HepG2 (cell line): Measurements from ENCODE around the gene DOCK11. TPM values are rescaled to one million over a fixed set of nuclear protein-coding genes. Genes with fewer than 3 reads are reported as not detected.

ENCODE experiments used
- ATAC-seq: fragments of 200-7000 bp; cut with Tn5 transposase; 3 replicates; pipeline ENCODE4 v1.9.1; 2020; ENCODE audit warnings: mild to moderate bottlenecking, moderate library complexity
- BruUV-seq: library from RNA; stranded (reverse); fragments of 400-500 nt; replicated peaks from 2 replicates; lab custom pipeline; 2021; lab: Mats Ljungman, UMichigan
- CTCF ChIA-PET: fragments of 300-600 bp; formaldehyde crosslinking; extraction: SDS; loops from one replicate; lab custom pipeline; 2021; ENCODE audit warnings: low total read pairs, inconsistent platforms, low intra/inter-chr PET ratio; lab: Yijun Ruan, JAX
- POLR2A ChIA-PET: fragments of 350-600 bp; sonication (Branson Sonifier 250); formaldehyde crosslinking; loops from one replicate; lab custom pipeline; 2020; ENCODE audit warnings: antibody characterized with exemption, inconsistent platforms; lab: Yijun Ruan, JAX
- DNase-seq: peaks from one replicate; pipeline ENCODE4 v3.0.0-alpha.2; 2015; ENCODE audit warnings: low spot score
- FAIRE-seq: peaks from 3 replicates; lab custom pipeline; 2011; peaks lifted over from hg19 to GRCh38; lab: Jason Lieb, UNC
- H2AFZ ChIP-seq: one replicate; pipeline ENCODE4 v1.6.1; 2011; ENCODE audit warnings: low read length, inconsistent platforms
- H3K27ac ChIP-seq: fragments of 300-600 bp; 3 replicates; pipeline ENCODE4 v1.8.0; 2011; ENCODE audit warnings: mixed run types, mild to moderate bottlenecking, mixed read lengths, low read length, inconsistent platforms; ENCODE audit not compliant: insufficient read depth; ENCODE audit errors: extremely low read length
- H3K27me3 ChIP-seq, 2 experiments: fragments of 200-600 bp in 1 of 2; 2 replicates in 1 of 2; 3 replicates in 1 of 2; pipeline versions ENCODE4 v1.6.0 to v1.8.0; 2011; ENCODE audit warnings: low read length in 2 of 2, mild to moderate bottlenecking in 2 of 2, moderate library complexity in 2 of 2, inconsistent platforms in 1 of 2; ENCODE audit not compliant: insufficient read depth in 2 of 2, control insufficient read depth in 1 of 2
- H3K36me3 ChIP-seq, 2 experiments: fragments of 200-600 bp in 1 of 2; replicated peaks in 1 of 2; 2 replicates in 1 of 2; 3 replicates in 1 of 2; pipeline versions ENCODE4 v1.5.1 to v1.8.0; 2011; ENCODE audit warnings: low read length in 2 of 2, inconsistent platforms in 1 of 2; ENCODE audit not compliant: insufficient read depth in 2 of 2, control insufficient read depth in 1 of 2
- H3K4me1 ChIP-seq: 2 replicates; pipeline ENCODE4 v1.5.1; 2012; ENCODE audit warnings: low read length, inconsistent platforms; ENCODE audit not compliant: insufficient read depth
- H3K4me2 ChIP-seq: 2 replicates; pipeline ENCODE4 v1.6.0; 2011; ENCODE audit warnings: low read depth, low read length, inconsistent platforms
- H3K4me3 ChIP-seq, 3 experiments: fragments of 200-600 bp in 1 of 3; sonication (generic), shearing (Covaris generic) in 1 of 3; replicated peaks in 1 of 3; 2 replicates each; pipeline ENCODE4 v1.5.1; 2011 to 2016; ENCODE audit warnings: low read length in 3 of 3, inconsistent platforms in 2 of 3, low read depth in 2 of 3, mild to moderate bottlenecking in 2 of 3, control low read depth in 1 of 3, mixed read lengths in 1 of 3; ENCODE audit not compliant: insufficient read depth in 1 of 3
- H3K79me2 ChIP-seq: one replicate; pipeline ENCODE4 v1.6.1; 2011; ENCODE audit warnings: low read length, inconsistent platforms; ENCODE audit not compliant: insufficient read depth
- H3K9ac ChIP-seq: 2 replicates; pipeline ENCODE4 v1.6.0; 2011; ENCODE audit warnings: mild to moderate bottlenecking, low read depth, low read length, inconsistent platforms; ENCODE audit not compliant: insufficient read depth
- H3K9me3 ChIP-seq: 2 replicates; pipeline ENCODE4 v1.5.1; 2012; ENCODE audit warnings: mild to moderate bottlenecking, low read length
- H4K20me1 ChIP-seq: 2 replicates; pipeline ENCODE4 v1.6.0; 2011; ENCODE audit warnings: inconsistent platforms, mild to moderate bottlenecking, low read length, moderate library complexity; ENCODE audit not compliant: insufficient read depth
- BRD4 ChIP-seq: sonication (generic); formaldehyde crosslinking; IDR thresholded peaks from 2 replicates; pipeline ENCODE4 v1.4.0; 2020; ENCODE audit warnings: missing genetic modification reagents
- CENPT ChIP-seq: sonication (generic); formaldehyde crosslinking; IDR thresholded peaks from 2 replicates; pipeline ENCODE4 v1.8.0; 2022; ENCODE audit warnings: low read depth, mild to moderate bottlenecking, moderate library complexity, missing genetic modification reagents
- CSRNP2 ChIP-seq: sonication (generic); formaldehyde crosslinking; conservative IDR thresholded peaks from 2 replicates; pipeline ENCODE4 v1.8.0; 2022; ENCODE audit warnings: low read depth, missing genetic modification reagents
- ELF1 ChIP-seq: sonication (generic); formaldehyde crosslinking; IDR thresholded peaks from 2 replicates; pipeline ENCODE4 v1.4.0; 2020; ENCODE audit warnings: missing genetic modification reagents
- ISX ChIP-seq: sonication (generic); formaldehyde crosslinking; conservative IDR thresholded peaks from 2 replicates; pipeline ENCODE4 v1.5.0; 2020; ENCODE audit warnings: missing genetic modification reagents
- MATR3 ChIP-seq: sonication (generic); formaldehyde crosslinking; IDR thresholded peaks from 2 replicates; pipeline ENCODE4 v1.4.0; 2020; ENCODE audit warnings: missing genetic modification reagents
- NFYB ChIP-seq: sonication (generic); formaldehyde crosslinking; IDR thresholded peaks from 2 replicates; pipeline ENCODE4 v1.4.0; 2020; ENCODE audit warnings: missing genetic modification reagents
- NKX3-1 ChIP-seq: sonication (generic); formaldehyde crosslinking; IDR thresholded peaks from 2 replicates; pipeline ENCODE4 v1.5.0; 2020; ENCODE audit warnings: missing genetic modification reagents
- PAX8 ChIP-seq: sonication (generic); formaldehyde crosslinking; IDR thresholded peaks from 2 replicates; pipeline ENCODE4 v1.8.0; 2022; ENCODE audit warnings: mild to moderate bottlenecking, missing genetic modification reagents, borderline replicate concordance
- ZFP82 ChIP-seq: sonication (generic); formaldehyde crosslinking; IDR thresholded peaks from 2 replicates; pipeline ENCODE4 v1.5.1; 2020; ENCODE audit warnings: mild to moderate bottlenecking, missing genetic modification reagents, borderline replicate concordance
- ZNF207 ChIP-seq: fragments of 450-650 bp; IDR thresholded peaks from 2 replicates; pipeline ENCODE4 v1.6.1; 2016; ENCODE audit warnings: antibody characterized with exemption, borderline replicate concordance
- ZNF460 ChIP-seq: sonication (generic); formaldehyde crosslinking; IDR thresholded peaks from 2 replicates; pipeline ENCODE4 v1.5.1; 2020; ENCODE audit warnings: missing genetic modification reagents, mild to moderate bottlenecking, borderline replicate concordance
- ZNF563 ChIP-seq: sonication (generic); formaldehyde crosslinking; IDR thresholded peaks from 2 replicates; pipeline ENCODE4 v1.8.0; 2022; ENCODE audit warnings: mild to moderate bottlenecking, moderate library complexity, missing genetic modification reagents
- ZNF605 ChIP-seq: sonication (generic); formaldehyde crosslinking; IDR thresholded peaks from 2 replicates; pipeline ENCODE4 v1.8.0; 2022; ENCODE audit warnings: mild to moderate bottlenecking, missing genetic modification reagents
- WGBS: methylation state at CpG from one replicate; pipeline ENCODE4 v1.1.6; 2017; ENCODE audit warnings: low lambda C conversion rate; 5-methylcytosine and 5-hydroxymethylcytosine counted together
- in situ Hi-C: cut with HindIII; loops from 2 replicates; pipeline ENCODE4 v1.10.0; 2017; ENCODE audit warnings: low pct_unique_long_range_greater_than_20kb; ENCODE audit not compliant: extremely low pct_ligation_motif_present
- intact Hi-C: fragments of 100-400 bp; cut with micrococcal nuclease; formaldehyde crosslinking; loops from one replicate; pipeline ENCODE4 v1.10.0; 2022; ENCODE audit not compliant: unreplicated experiment
- polyA plus RNA-seq, 8 experiments: library from polyadenylated mRNA; depleted of rRNA in 3 of 8; stranded (reverse) in 7 of 8; unstranded in 1 of 8; fragments of >200 nt; fragmentation: Illumina TruSeq in 4 of 8; extraction: Trizol in 4 of 8; gene quantifications; 2 replicates each; pipeline versions ENCODE4 v1.2.1 to v1.2.3, GENCODE V29; 2011 to 2016; ENCODE audit warnings: low read depth in 4 of 8, missing spikeins in 1 of 8, mixed read lengths in 1 of 8; ENCODE audit not compliant: insufficient read depth in 1 of 8
- total RNA-seq, 5 experiments: library from RNA; depleted of rRNA; stranded (reverse); fragments of >200 nt; fragmentation: Illumina TruSeq; extraction: Trizol; gene quantifications; 2 replicates each; pipeline ENCODE4 v1.2.3, GENCODE V29; 2016; ENCODE audit warnings: low read depth in 1 of 5
- TF ChIP-seq, protein P1 (sequence below): sonication (generic); formaldehyde crosslinking; IDR thresholded peaks from 2 replicates; pipeline ENCODE4 v1.5.0; 2020; ENCODE audit warnings: missing genetic modification reagents
- TF ChIP-seq, protein P2 (sequence below): sonication (generic); formaldehyde crosslinking; IDR thresholded peaks from 2 replicates; pipeline ENCODE4 v1.8.1; 2023; ENCODE audit warnings: missing genetic modification reagents, mild to moderate bottlenecking, borderline replicate concordance
- TF ChIP-seq, protein P3 (sequence below): sonication (generic); formaldehyde crosslinking; IDR thresholded peaks from 2 replicates; pipeline ENCODE4 v1.4.0; 2020; ENCODE audit warnings: mild to moderate bottlenecking, missing genetic modification reagents
- TF ChIP-seq, protein P4 (sequence below): sonication (generic); formaldehyde crosslinking; IDR thresholded peaks from 2 replicates; pipeline ENCODE4 v1.5.1; 2020; ENCODE audit warnings: missing genetic modification reagents, mild to moderate bottlenecking, borderline replicate concordance
- TF ChIP-seq, protein P5 (sequence below): sonication (generic); formaldehyde crosslinking; IDR thresholded peaks from 2 replicates; pipeline ENCODE4 v1.5.0; 2020; ENCODE audit warnings: missing genetic modification reagents

Gene DOCK11
- total and polyA plus RNA-seq, 2 of the 13 experiments (the other 11 are each of a cell fraction or from before 2014, with no cell fraction given), result 0.02 to 0.12 TPM

DNA sequence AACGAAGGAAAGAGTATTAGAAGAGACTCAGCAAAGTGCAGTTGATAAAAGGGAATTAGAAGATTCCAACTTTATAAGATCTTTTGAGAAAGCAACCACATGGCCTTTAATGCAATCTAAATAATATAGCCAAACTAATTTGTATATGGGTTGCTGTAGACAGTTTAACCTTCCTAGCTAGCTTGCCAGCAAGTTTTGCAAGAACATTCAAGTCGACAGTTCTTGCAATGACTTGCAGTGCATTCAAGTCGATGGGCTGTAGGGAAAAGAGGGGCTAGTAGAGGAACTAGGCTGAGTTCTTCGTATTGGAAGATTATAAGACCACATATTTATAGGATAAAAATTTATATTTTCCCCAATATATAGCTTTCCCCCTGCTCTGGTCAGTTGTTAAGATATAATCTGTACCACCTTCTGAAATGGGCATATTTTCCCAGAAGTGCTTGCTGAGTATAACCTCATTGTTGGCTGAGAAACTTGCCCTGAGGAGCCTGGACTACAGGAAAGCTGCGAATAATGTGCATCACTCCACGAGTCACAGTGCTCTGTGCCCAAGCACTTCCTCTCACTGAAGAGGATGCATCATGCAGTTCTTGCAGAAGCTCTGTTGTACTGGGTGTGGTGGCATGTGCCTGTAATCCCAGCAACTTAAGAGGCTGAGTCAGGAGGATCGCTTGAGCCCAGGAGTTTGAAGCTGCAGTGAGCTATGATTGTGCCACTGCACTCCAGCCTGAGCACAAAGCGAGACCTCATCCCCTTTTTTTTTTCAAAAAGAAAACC lies 56.7 kb downstream of the DOCK11 start:
- no peak overlapping the region for H3K27ac ChIP-seq
- 8% methylated on average over 4 of the region's 8 CpGs for WGBS
- CTCF ChIA-PET, result no interaction called here
- no peak for TF ChIP-seq CSRNP2 (CRISPR knock-in tag)
- no peak for TF ChIP-seq NFYB (CRISPR knock-in tag)
- TF ChIP-seq ZNF460, result no peak
- no peak for TF ChIP-seq PAX8 (CRISPR knock-in tag)
- TF ChIP-seq, protein P1, sequence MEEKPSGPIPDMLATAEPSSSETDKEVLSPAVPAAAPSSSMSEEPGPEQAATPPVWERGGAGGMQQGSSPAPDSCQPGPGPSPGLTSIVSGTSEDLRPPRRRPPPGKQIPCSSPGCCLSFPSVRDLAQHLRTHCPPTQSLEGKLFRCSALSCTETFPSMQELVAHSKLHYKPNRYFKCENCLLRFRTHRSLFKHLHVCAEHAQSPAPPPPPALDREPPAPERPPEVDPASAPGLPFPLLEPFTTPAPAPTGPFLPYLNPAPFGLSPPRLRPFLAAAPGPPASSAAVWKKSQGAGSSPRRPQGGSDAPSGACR (CRISPR knock-in tag), result no peak
- no peak for TF ChIP-seq ZNF563 (CRISPR knock-in tag)
- no peak for TF ChIP-seq ZFP82 (CRISPR knock-in tag)
- TF ChIP-seq, protein P2, sequence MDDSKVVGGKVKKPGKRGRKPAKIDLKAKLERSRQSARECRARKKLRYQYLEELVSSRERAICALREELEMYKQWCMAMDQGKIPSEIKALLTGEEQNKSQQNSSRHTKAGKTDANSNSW (CRISPR knock-in tag), result no peak
- TF ChIP-seq, protein P3, sequence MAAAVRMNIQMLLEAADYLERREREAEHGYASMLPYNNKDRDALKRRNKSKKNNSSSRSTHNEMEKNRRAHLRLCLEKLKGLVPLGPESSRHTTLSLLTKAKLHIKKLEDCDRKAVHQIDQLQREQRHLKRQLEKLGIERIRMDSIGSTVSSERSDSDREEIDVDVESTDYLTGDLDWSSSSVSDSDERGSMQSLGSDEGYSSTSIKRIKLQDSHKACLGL, result no peak
- TF ChIP-seq, protein P4, sequence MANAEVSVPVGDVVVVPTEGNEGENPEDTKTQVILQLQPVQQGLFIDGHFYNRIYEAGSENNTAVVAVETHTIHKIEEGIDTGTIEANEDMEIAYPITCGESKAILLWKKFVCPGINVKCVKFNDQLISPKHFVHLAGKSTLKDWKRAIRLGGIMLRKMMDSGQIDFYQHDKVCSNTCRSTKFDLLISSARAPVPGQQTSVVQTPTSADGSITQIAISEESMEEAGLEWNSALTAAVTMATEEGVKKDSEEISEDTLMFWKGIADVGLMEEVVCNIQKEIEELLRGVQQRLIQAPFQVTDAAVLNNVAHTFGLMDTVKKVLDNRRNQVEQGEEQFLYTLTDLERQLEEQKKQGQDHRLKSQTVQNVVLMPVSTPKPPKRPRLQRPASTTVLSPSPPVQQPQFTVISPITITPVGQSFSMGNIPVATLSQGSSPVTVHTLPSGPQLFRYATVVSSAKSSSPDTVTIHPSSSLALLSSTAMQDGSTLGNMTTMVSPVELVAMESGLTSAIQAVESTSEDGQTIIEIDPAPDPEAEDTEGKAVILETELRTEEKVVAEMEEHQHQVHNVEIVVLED, result no peak
- TF ChIP-seq NKX3-1 (CRISPR knock-in tag), result no peak
- TF ChIP-seq BRD4, result no peak
- no peak for TF ChIP-seq ZNF605
- no peak for TF ChIP-seq ELF1 (CRISPR knock-in tag)
- TF ChIP-seq ISX (CRISPR knock-in tag), result no peak
- TF ChIP-seq CENPT (CRISPR knock-in tag), result no peak
- TF ChIP-seq ZNF207, result no peak
- TF ChIP-seq, protein P5, sequence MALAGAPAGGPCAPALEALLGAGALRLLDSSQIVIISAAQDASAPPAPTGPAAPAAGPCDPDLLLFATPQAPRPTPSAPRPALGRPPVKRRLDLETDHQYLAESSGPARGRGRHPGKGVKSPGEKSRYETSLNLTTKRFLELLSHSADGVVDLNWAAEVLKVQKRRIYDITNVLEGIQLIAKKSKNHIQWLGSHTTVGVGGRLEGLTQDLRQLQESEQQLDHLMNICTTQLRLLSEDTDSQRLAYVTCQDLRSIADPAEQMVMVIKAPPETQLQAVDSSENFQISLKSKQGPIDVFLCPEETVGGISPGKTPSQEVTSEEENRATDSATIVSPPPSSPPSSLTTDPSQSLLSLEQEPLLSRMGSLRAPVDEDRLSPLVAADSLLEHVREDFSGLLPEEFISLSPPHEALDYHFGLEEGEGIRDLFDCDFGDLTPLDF, result no peak
- TF ChIP-seq MATR3 (CRISPR knock-in tag), result no peak

More for the DNA sequence above, 56.7 kb downstream of the DOCK11 start:
- POLR2A ChIA-PET, result no interaction called here
- no peaks in the 10 kb centered on the region for H4K20me1 ChIP-seq
- intact Hi-C loops, result no loop called here
- DNase-seq (no peak), ATAC-seq (no peak), FAIRE-seq (no peak)
- no peaks in the 10 kb centered on the region for H3K36me3 ChIP-seq
- H2AFZ ChIP-seq, result no peak overlapping the region
- no peak overlapping the region for H3K4me2 ChIP-seq
- H3K9ac ChIP-seq, result no peak overlapping the region
- in situ Hi-C loops, result no loop called here
- no peaks in the 10 kb centered on the region for H3K27me3 ChIP-seq
- no peaks in the 10 kb centered on the region for H3K4me1 ChIP-seq
- H3K4me3 ChIP-seq, result no peak overlapping the region
- H3K79me2 ChIP-seq, result no peaks in the 10 kb centered on the region
- no peaks in the 10 kb centered on the region for H3K9me3 ChIP-seq
- BruUV-seq, result no TSS peak
